K562 (cell line): Measurements from ENCODE around the gene OCA2. TPM values are rescaled to one million over a fixed set of nuclear protein-coding genes. Genes with fewer than 3 reads are reported as not detected.

ENCODE experiments used
- ATAC-seq: fragments of 200-7000 bp; cut with Tn5 transposase; 3 replicates; pipeline ENCODE4 v1.9.1; 2020; ENCODE audit warnings: moderate library complexity
- BruUV-seq: library from RNA; stranded (reverse); fragments of 400-500 nt; replicated peaks from 2 replicates; lab custom pipeline; 2021; lab: Mats Ljungman, UMichigan
- CTCF ChIA-PET: fragments of 300-600 bp; formaldehyde crosslinking; extraction: SDS; loops from one replicate; lab custom pipeline; 2021; ENCODE audit warnings: low intra/inter-chr PET ratio; lab: Yijun Ruan, JAX
- POLR2A ChIA-PET: fragments of 300-600, 350-650 bp; sonication (Branson Sonifier 250); formaldehyde crosslinking; extraction: SDS; loops from one replicate; lab custom pipeline; 2021; ENCODE audit warnings: antibody characterized with exemption, inconsistent platforms; lab: Yijun Ruan, JAX
- DNase-seq, 4 experiments: peaks; one replicate each; pipeline versions ENCODE4 v3.0.0 to v3.0.0-alpha.2; 2011 to 2018; ENCODE audit warnings: low spot score in 3 of 4, mixed read lengths in 3 of 4; ENCODE audit errors: extremely low read depth in 1 of 4
- FAIRE-seq: peaks from 2 replicates; lab custom pipeline; 2011; peaks lifted over from hg19 to GRCh38; lab: Jason Lieb, UNC
- H2AFZ ChIP-seq: 2 replicates; pipeline ENCODE4 v1.6.0; 2011; ENCODE audit warnings: low read depth, low read length, control low read depth, inconsistent platforms
- H3K27ac ChIP-seq: fragments of 200-600 bp; 3 replicates; pipeline ENCODE4 v1.8.0; 2011; ENCODE audit warnings: low read depth, mild to moderate bottlenecking, control low read depth, inconsistent platforms, low read length, moderate library complexity, mixed read lengths; ENCODE audit errors: extremely low read depth
- H3K27me3 ChIP-seq, 2 experiments: fragments of 300-600 bp in 1 of 2; 2 replicates in 1 of 2; 3 replicates in 1 of 2; pipeline versions ENCODE4 v1.6.0 to v1.8.0; 2011; ENCODE audit warnings: inconsistent platforms in 2 of 2, low read length in 2 of 2, mild to moderate bottlenecking in 1 of 2, mixed read lengths in 1 of 2, moderate library complexity in 1 of 2; ENCODE audit not compliant: control insufficient read depth in 2 of 2, insufficient read depth in 2 of 2
- H3K36me3 ChIP-seq: fragments of 300-600 bp; 3 replicates; pipeline ENCODE4 v1.8.0; 2011; ENCODE audit warnings: mild to moderate bottlenecking, low read length, inconsistent platforms; ENCODE audit not compliant: control insufficient read depth, insufficient read depth
- H3K4me1 ChIP-seq, 2 experiments: fragments of 200-600 bp in 1 of 2; replicated peaks in 1 of 2; 2 replicates in 1 of 2; 3 replicates in 1 of 2; pipeline versions ENCODE4 v1.5.1 to v1.8.0; 2011; ENCODE audit warnings: inconsistent platforms in 2 of 2, low read length in 2 of 2, mild to moderate bottlenecking in 1 of 2, mixed read lengths in 1 of 2, moderate library complexity in 1 of 2; ENCODE audit not compliant: control insufficient read depth in 2 of 2, insufficient read depth in 2 of 2
- H3K4me2 ChIP-seq: 2 replicates; pipeline ENCODE4 v1.6.1; 2011; ENCODE audit warnings: low read length, control low read depth, inconsistent platforms, mixed read lengths; ENCODE audit not compliant: insufficient read depth
- H3K4me3 ChIP-seq: fragments of 200-600 bp; sonication (generic), shearing (Covaris generic); 2 replicates; pipeline ENCODE4 v1.5.1; 2016; ENCODE audit warnings: control low read depth, inconsistent platforms
- H3K79me2 ChIP-seq: fragments of 200-600 bp; 3 replicates; pipeline ENCODE4 v1.8.0; 2011; ENCODE audit warnings: low read length, inconsistent platforms; ENCODE audit not compliant: control insufficient read depth, insufficient read depth
- H3K9ac ChIP-seq, 2 experiments: 2 replicates each; pipeline versions ENCODE4 v1.6.0 to v1.6.1; 2011; ENCODE audit warnings: low read depth in 2 of 2, low read length in 2 of 2, control low read depth in 1 of 2, inconsistent platforms in 1 of 2, mild to moderate bottlenecking in 1 of 2, mixed read lengths in 1 of 2; ENCODE audit not compliant: insufficient read depth in 1 of 2
- H3K9me1 ChIP-seq: one replicate; pipeline ENCODE4 v1.6.0; 2011; ENCODE audit warnings: inconsistent platforms, mild to moderate bottlenecking, low read length, moderate library complexity; ENCODE audit not compliant: control insufficient read depth, insufficient read depth
- H3K9me3 ChIP-seq: replicated peaks from 2 replicates; pipeline ENCODE4 v1.5.1; 2011; ENCODE audit warnings: low read depth, low read length, inconsistent platforms; ENCODE audit not compliant: control insufficient read depth, insufficient read depth
- H4K20me1 ChIP-seq: replicated peaks from 2 replicates; pipeline ENCODE4 v1.6.1; 2011; ENCODE audit warnings: low read length, inconsistent platforms, mixed read lengths; ENCODE audit not compliant: control insufficient read depth, insufficient read depth
- ATF7 ChIP-seq: fragments of 450-650 bp; IDR thresholded peaks from 2 replicates; pipeline ENCODE4 v1.7.1; 2014; ENCODE audit warnings: mild to moderate bottlenecking, moderate library complexity
- BRD9 ChIP-seq: fragments of 450-650 bp; IDR thresholded peaks from 2 replicates; pipeline ENCODE4 v1.6.1; 2018; ENCODE audit warnings: low read depth; ENCODE audit not compliant: partially characterized antibody
- FOXA1 ChIP-seq: fragments of 450-650 bp; IDR thresholded peaks from 2 replicates; pipeline ENCODE4 v1.6.1; 2016; ENCODE audit warnings: mild to moderate bottlenecking, borderline replicate concordance
- KAT2B ChIP-seq: IDR thresholded peaks from one replicate; pipeline ENCODE4 v1.6.1; 2012; ENCODE audit warnings: low read depth, mild to moderate bottlenecking, control low read depth, inconsistent platforms, low read length, moderate library complexity
- MAFK ChIP-seq: IDR thresholded peaks from 2 replicates; pipeline ENCODE4 v1.6.1; 2011; ENCODE audit warnings: low read length, improper control_type of control experiment
- NELFE ChIP-seq: IDR thresholded peaks from 2 replicates; pipeline ENCODE4 v1.6.1; 2011; ENCODE audit warnings: mild to moderate bottlenecking; ENCODE audit not compliant: insufficient read depth, insufficient read length
- TEAD4 ChIP-seq, 2 experiments: sonication (generic) in 1 of 2; formaldehyde crosslinking in 1 of 2; IDR thresholded peaks; 2 replicates each; pipeline versions ENCODE4 v1.6.1 to v1.8.0; 2012 to 2022; ENCODE audit warnings: borderline replicate concordance in 1 of 2, inconsistent platforms in 1 of 2, low read length in 1 of 2, mild to moderate bottlenecking in 1 of 2, missing genetic modification reagents in 1 of 2
- ZNF512 ChIP-seq: IDR thresholded peaks from 2 replicates; pipeline ENCODE4 v1.6.1; 2016; ENCODE audit warnings: missing genetic modification characterization, missing compliant biosample characterization
- WGBS: fragments of 100-300 bp; shearing (Covaris generic); methylation state at CpG from one replicate; pipeline ENCODE4 v1.1.6; 2016; ENCODE audit warnings: low coverage, mixed read lengths; ENCODE audit not compliant: insufficient coverage; ENCODE audit errors: missing lambda C conversion rate; 5-methylcytosine and 5-hydroxymethylcytosine counted together
- in situ Hi-C: fragments of 300-500 bp; cut with MboI; formaldehyde crosslinking; loops from 4 replicates; pipeline ENCODE4 v1.15.0; 2018; ENCODE audit warnings: inconsistent platforms, mixed read lengths
- intact Hi-C: fragments of 100-400 bp; cut with micrococcal nuclease; formaldehyde crosslinking; loops from 2 replicates; pipeline ENCODE4 v1.14.2; 2022
- polyA plus RNA-seq, 8 experiments: library from polyadenylated mRNA; depleted of rRNA in 4 of 8; stranded (reverse) in 5 of 8; unstranded in 3 of 8; fragments of >200 nt; fragmentation: Nextera tagmentation in 2 of 8; fragmentation: Illumina TruSeq in 1 of 8; extraction: Ambion mirVana in 2 of 8; extraction: Trizol in 1 of 8; gene quantifications; 2 replicates each; pipeline versions ENCODE4 v1.2.1 to v1.2.3, GENCODE V29; 2011 to 2014; ENCODE audit warnings: inconsistent platforms in 1 of 8, missing spikeins in 1 of 8
- total RNA-seq, 7 experiments: library from RNA; depleted of rRNA in 6 of 7; stranded (reverse); fragments of >200 nt in 6 of 7; fragmentation: Illumina TruSeq in 2 of 7; extraction: Trizol in 2 of 7; gene quantifications; 2 replicates each; pipeline versions ENCODE4 v1.2.1 to v1.2.3, GENCODE V29; 2011 to 2021; ENCODE audit warnings: low replicate concordance in 1 of 7
- TF ChIP-seq, protein P1 (sequence below): fragments of 450-650 bp; conservative IDR thresholded peaks from 2 replicates; pipeline ENCODE4 v1.6.1; 2016; ENCODE audit warnings: missing genetic modification characterization, low read depth, mild to moderate bottlenecking, control low read depth, missing compliant biosample characterization
- TF ChIP-seq, protein P2 (sequence below): sonication (generic); formaldehyde crosslinking; IDR thresholded peaks from 2 replicates; pipeline ENCODE4 v1.8.0; 2023; ENCODE audit warnings: mild to moderate bottlenecking, missing genetic modification reagents
- TF ChIP-seq, protein P3 (sequence below): sonication (generic); formaldehyde crosslinking; IDR thresholded peaks from 2 replicates; pipeline ENCODE4 v1.8.1; 2022; ENCODE audit warnings: missing genetic modification reagents
- TF ChIP-seq, protein P4 (sequence below): fragments of 450-650 bp; IDR thresholded peaks from 2 replicates; pipeline ENCODE4 v1.6.1; 2017; ENCODE audit warnings: antibody characterized with exemption, mild to moderate bottlenecking

Gene OCA2
- total and polyA plus RNA-seq, 9 of the 15 experiments (the other 6 are each of a cell fraction or from before 2014, with no cell fraction given), result 0.07 to 0.59 (median 0.17) TPM; not detected in 1

DNA sequence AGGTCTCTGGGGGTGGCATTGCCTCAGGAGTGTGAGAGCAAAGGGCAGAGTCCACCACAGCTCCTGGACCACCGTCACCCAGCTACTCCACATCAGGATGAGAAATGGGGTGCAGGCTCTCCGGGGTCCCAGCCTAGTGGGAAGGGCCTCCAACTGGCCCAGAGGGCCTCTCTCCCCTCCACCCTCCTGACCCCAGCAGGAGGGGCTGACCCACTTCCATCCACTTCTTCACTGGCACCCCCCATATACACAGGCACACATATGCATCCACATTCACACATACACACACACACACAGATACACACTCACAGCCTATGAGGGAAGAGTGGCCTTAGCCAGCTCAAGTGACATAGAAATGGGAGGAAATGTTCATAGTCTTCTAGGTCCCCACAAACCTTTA is 286.0 kb downstream of the OCA2 start:
- Histone ChIP-seq H3K9me1 (no peaks in the 10 kb centered on the region), H3K27me3 (peaks cover 0 to under 1% of the 10 kb centered on the region in 2 experiments; a peak in 1 of 5 replicates), H3K4me2 (no peak overlapping the region), H3K36me3 (no peaks in the 10 kb centered on the region), H3K79me2 (no peaks in the 10 kb centered on the region), H3K9me3 (no peaks in the 10 kb centered on the region), H3K4me3 (no peak overlapping the region), H3K9ac (no peak overlapping the region; a peak in 1 of 4 replicates), H3K4me1 (no peaks in the 10 kb centered on the region), H2AFZ (no peak overlapping the region), H4K20me1 (no peaks in the 10 kb centered on the region), H3K27ac (no peak overlapping the region)
- no peak for FAIRE-seq
- no peak for ATAC-seq
- BruUV-seq, result no TSS peak
- DNase-seq, result no peak
- POLR2A ChIA-PET, result interaction anchor here (1.4 kb wide), 1 partner anchor 13 kb away, joined by 3 read pairs; no protein-coding TSS in a partner anchor
- intact Hi-C loops (no loop called here), in situ Hi-C loops (no loop called here)
- 0% methylated on average over 2 of the region's 2 CpGs for WGBS
- CTCF ChIA-PET, result no interaction called here
- TF ChIP-seq, protein P1, sequence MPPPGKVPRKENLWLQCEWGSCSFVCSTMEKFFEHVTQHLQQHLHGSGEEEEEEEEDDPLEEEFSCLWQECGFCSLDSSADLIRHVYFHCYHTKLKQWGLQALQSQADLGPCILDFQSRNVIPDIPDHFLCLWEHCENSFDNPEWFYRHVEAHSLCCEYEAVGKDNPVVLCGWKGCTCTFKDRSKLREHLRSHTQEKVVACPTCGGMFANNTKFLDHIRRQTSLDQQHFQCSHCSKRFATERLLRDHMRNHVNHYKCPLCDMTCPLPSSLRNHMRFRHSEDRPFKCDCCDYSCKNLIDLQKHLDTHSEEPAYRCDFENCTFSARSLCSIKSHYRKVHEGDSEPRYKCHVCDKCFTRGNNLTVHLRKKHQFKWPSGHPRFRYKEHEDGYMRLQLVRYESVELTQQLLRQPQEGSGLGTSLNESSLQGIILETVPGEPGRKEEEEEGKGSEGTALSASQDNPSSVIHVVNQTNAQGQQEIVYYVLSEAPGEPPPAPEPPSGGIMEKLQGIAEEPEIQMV (tag), result no peak
- TF ChIP-seq FOXA1, result no peak
- no peak for TF ChIP-seq ATF7
- TF ChIP-seq, protein P2, sequence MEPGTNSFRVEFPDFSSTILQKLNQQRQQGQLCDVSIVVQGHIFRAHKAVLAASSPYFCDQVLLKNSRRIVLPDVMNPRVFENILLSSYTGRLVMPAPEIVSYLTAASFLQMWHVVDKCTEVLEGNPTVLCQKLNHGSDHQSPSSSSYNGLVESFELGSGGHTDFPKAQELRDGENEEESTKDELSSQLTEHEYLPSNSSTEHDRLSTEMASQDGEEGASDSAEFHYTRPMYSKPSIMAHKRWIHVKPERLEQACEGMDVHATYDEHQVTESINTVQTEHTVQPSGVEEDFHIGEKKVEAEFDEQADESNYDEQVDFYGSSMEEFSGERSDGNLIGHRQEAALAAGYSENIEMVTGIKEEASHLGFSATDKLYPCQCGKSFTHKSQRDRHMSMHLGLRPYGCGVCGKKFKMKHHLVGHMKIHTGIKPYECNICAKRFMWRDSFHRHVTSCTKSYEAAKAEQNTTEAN (CRISPR knock-in tag), result no peak
- no peak for TF ChIP-seq TEAD4 (IDR thresholded peaks at IDR 0.05; ENCODE audit: low read length)
- TF ChIP-seq TEAD4 (CRISPR knock-in tag; IDR thresholded peaks at IDR 0.05; ENCODE audit: borderline replicate concordance), result no peak
- no peak for TF ChIP-seq MAFK
- no peak for TF ChIP-seq NELFE
- TF ChIP-seq, protein P3, sequence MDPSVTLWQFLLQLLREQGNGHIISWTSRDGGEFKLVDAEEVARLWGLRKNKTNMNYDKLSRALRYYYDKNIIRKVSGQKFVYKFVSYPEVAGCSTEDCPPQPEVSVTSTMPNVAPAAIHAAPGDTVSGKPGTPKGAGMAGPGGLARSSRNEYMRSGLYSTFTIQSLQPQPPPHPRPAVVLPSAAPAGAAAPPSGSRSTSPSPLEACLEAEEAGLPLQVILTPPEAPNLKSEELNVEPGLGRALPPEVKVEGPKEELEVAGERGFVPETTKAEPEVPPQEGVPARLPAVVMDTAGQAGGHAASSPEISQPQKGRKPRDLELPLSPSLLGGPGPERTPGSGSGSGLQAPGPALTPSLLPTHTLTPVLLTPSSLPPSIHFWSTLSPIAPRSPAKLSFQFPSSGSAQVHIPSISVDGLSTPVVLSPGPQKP, result no peak
- TF ChIP-seq, protein P4, sequence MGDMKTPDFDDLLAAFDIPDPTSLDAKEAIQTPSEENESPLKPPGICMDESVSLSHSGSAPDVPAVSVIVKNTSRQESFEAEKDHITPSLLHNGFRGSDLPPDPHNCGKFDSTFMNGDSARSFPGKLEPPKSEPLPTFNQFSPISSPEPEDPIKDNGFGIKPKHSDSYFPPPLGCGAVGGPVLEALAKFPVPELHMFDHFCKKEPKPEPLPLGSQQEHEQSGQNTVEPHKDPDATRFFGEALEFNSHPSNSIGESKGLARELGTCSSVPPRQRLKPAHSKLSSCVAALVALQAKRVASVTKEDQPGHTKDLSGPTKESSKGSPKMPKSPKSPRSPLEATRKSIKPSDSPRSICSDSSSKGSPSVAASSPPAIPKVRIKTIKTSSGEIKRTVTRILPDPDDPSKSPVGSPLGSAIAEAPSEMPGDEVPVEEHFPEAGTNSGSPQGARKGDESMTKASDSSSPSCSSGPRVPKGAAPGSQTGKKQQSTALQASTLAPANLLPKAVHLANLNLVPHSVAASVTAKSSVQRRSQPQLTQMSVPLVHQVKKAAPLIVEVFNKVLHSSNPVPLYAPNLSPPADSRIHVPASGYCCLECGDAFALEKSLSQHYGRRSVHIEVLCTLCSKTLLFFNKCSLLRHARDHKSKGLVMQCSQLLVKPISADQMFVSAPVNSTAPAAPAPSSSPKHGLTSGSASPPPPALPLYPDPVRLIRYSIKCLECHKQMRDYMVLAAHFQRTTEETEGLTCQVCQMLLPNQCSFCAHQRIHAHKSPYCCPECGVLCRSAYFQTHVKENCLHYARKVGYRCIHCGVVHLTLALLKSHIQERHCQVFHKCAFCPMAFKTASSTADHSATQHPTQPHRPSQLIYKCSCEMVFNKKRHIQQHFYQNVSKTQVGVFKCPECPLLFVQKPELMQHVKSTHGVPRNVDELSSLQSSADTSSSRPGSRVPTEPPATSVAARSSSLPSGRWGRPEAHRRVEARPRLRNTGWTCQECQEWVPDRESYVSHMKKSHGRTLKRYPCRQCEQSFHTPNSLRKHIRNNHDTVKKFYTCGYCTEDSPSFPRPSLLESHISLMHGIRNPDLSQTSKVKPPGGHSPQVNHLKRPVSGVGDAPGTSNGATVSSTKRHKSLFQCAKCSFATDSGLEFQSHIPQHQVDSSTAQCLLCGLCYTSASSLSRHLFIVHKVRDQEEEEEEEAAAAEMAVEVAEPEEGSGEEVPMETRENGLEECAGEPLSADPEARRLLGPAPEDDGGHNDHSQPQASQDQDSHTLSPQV, result no peak
- no peak for TF ChIP-seq BRD9
- no peak for TF ChIP-seq KAT2B
- TF ChIP-seq ZNF512 (tag), result no peak
